ENCODE measurements around the gene ACSF3. TPM values are rescaled to one million over a fixed set of nuclear protein-coding genes. Genes with fewer than 3 reads are reported as not detected.

Gene ACSF3
- total RNA-seq, 1 donor from 2014 or later, result 14.5 TPM

DNA sequence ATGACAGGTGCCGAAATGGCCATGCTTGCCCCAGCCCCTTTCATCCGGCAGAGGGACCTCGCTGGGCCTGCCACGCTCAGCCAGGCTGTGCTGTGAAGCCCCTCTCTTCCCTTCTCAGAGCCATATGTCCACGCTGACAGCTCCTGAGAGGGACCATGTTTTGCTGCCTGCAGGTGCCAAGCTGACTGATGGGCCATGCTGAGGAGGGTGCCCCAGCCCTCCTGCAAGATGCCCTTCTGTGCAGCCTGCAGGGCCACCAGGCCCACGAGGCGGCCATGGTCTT, 44.8 kb downstream of the ACSF3 start:
- H3K4me1 Mint-ChIP-seq, result no peaks in the 10 kb centered on the region
- H3K27me3 ChIP-seq, result no peaks in the 10 kb centered on the region
- no peak overlapping the region for H3K9ac ChIP-seq
- no peak overlapping the region for H3K4me3 ChIP-seq
- no peak for DNase-seq (ENCODE audit: low spot score)
- H3K27ac Mint-ChIP-seq, result no peak overlapping the region
- no peaks in the 10 kb centered on the region for H3K36me3 ChIP-seq
- H3K4me3 Mint-ChIP-seq, result no peak overlapping the region
- no peak overlapping the region for H2AFZ ChIP-seq (replicated peaks)
- H3K9me3 Mint-ChIP-seq, result no peaks in the 10 kb centered on the region
- H3K79me2 ChIP-seq (ENCODE audit: low read depth), result no peaks in the 10 kb centered on the region
- peaks cover 6% of the 10 kb centered on the region for H3K36me3 Mint-ChIP-seq
- no peak for TF ChIP-seq EZH2 (IDR thresholded peaks at IDR 0.05)
- no peak for TF ChIP-seq EZH2phosphoT487 (IDR thresholded peaks at IDR 0.05)
- TF ChIP-seq, protein P1, sequence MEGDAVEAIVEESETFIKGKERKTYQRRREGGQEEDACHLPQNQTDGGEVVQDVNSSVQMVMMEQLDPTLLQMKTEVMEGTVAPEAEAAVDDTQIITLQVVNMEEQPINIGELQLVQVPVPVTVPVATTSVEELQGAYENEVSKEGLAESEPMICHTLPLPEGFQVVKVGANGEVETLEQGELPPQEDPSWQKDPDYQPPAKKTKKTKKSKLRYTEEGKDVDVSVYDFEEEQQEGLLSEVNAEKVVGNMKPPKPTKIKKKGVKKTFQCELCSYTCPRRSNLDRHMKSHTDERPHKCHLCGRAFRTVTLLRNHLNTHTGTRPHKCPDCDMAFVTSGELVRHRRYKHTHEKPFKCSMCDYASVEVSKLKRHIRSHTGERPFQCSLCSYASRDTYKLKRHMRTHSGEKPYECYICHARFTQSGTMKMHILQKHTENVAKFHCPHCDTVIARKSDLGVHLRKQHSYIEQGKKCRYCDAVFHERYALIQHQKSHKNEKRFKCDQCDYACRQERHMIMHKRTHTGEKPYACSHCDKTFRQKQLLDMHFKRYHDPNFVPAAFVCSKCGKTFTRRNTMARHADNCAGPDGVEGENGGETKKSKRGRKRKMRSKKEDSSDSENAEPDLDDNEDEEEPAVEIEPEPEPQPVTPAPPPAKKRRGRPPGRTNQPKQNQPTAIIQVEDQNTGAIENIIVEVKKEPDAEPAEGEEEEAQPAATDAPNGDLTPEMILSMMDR (IDR thresholded peaks at IDR 0.05), result no peak
- peaks cover 8% of the 10 kb centered on the region for H3K27me3 Mint-ChIP-seq (ENCODE audit: insufficient read depth, low read depth)
- H3K9me3 ChIP-seq (ENCODE audit: low read depth), result no peaks in the 10 kb centered on the region
- no peaks in the 10 kb centered on the region for H3K4me1 ChIP-seq
- no peak overlapping the region for H3K27ac ChIP-seq
- no peaks in the 10 kb centered on the region for H4K20me1 ChIP-seq (ENCODE audit: low read depth)
- H3K4me2 ChIP-seq, result no peak overlapping the region
- H3F3A ChIP-seq (ENCODE audit: low read depth), result no peaks in the 10 kb centered on the region

DNA sequence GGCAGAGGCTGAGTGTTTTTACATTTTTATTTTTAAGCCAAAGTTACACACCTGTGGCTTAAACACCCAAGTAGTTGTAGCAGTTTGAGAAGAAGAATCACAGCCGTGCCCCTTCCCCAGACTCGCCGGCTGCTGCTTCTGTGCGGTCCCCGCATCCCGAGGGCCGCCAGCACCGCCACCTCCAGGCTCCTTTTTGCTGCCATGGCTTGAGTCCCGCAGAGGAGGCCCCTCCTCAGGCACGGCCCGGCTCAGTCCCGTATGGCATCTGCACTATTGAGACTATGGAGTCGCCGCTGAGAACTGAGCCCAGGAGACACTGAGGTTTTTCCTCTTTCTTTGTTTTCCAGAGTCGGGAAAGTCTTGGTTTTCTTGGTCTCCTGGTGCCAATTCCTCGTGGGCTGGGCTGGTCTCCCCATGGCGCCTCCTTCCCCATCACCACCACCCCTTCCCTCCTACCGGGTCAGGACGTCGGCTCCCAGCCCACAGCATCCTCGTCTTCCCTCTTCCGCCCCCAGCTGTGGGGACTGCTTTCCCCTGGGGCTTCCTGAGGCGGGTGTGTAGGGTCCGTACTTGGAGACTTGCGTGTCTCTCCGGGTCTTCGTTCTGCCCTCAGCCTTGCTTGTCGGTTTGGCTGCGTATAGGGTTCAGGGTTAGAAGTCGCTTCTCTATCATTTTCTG, 45.3 kb downstream of the ACSF3 start:
- Histone ChIP-seq H3K79me2 (ENCODE audit: low read depth) (no peaks in the 10 kb centered on the region), H3K27ac (no peak overlapping the region), H4K20me1 (ENCODE audit: low read depth) (no peaks in the 10 kb centered on the region), H3K4me2 (no peak overlapping the region), H2AFZ (replicated peaks) (no peak overlapping the region), H3K36me3 (no peaks in the 10 kb centered on the region), H3K4me3 (no peak overlapping the region), H3K9me3 (ENCODE audit: low read depth) (no peaks in the 10 kb centered on the region), H3K9ac (no peak overlapping the region), H3F3A (ENCODE audit: low read depth) (no peaks in the 10 kb centered on the region), H3K4me1 (no peaks in the 10 kb centered on the region), H3K27me3 (no peaks in the 10 kb centered on the region)
- Mint-ChIP-seq H3K27ac (no peak overlapping the region), H3K9me3 (no peaks in the 10 kb centered on the region), H3K36me3 (peaks cover 6% of the 10 kb centered on the region), H3K4me3 (no peak overlapping the region), H3K27me3 (ENCODE audit: insufficient read depth, low read depth) (peaks cover 12% of the 10 kb centered on the region), H3K4me1 (no peaks in the 10 kb centered on the region)
- no peak for TF ChIP-seq EZH2phosphoT487 (IDR thresholded peaks at IDR 0.05)
- no peak for TF ChIP-seq EZH2 (IDR thresholded peaks at IDR 0.05)
- no peak for DNase-seq (ENCODE audit: low spot score)

DNA sequence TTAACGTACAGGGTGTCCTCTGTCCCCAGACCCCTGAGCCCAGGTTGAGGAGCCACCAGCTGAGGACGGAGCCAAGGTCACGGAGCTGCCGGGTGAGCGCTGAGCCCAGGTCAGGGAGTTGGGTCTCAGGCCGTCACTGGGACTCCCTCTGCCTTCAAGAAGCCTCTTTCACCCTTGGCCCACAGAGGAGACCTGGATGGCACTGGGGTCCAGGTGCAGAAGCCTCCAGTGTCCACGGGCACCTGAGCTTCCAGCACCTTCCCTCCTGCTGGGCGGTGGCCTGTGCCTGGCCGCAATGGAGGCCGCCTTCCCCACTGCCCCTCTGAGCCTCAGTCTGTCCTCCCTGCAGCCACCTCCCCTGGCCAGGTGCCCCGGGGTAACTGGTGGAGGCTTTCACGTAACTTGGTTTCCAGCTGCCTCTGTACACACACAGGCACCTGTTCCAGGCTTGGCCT, 46.3 kb downstream of the ACSF3 start:
- peaks cover 4% of the 10 kb centered on the region for H3K36me3 Mint-ChIP-seq
- H3K9me3 Mint-ChIP-seq, result no peaks in the 10 kb centered on the region
- H3K36me3 ChIP-seq, result no peaks in the 10 kb centered on the region

DNA sequence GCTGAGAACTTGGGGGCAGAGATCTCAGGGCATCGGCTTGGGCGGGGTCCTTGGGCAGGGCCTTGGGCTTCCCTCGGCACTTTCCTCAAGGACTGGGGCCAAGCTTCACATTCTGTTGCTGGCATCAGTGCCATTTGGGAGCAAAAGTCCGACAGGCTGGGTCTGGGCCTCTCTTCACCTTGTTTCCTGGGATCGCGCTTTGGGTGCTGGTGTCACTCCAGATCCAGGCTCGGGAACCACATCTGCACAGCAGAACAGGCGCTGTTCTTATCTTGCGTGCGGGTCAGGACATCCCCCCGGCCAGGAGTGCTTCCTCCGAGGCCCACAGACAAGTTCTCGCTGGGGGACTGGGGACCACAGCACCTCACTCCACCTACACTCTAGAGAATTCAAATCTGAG, 46.7 kb downstream of the ACSF3 start:
- Mint-ChIP-seq H3K4me3 (no peak overlapping the region), H3K27ac (no peak overlapping the region), H3K9me3 (no peaks in the 10 kb centered on the region), H3K36me3 (peaks cover 4% of the 10 kb centered on the region), H3K27me3 (ENCODE audit: insufficient read depth, low read depth) (peaks cover 12% of the 10 kb centered on the region), H3K4me1 (no peaks in the 10 kb centered on the region)
- Histone ChIP-seq H3K27ac (no peak overlapping the region), H4K20me1 (ENCODE audit: low read depth) (no peaks in the 10 kb centered on the region), H3K9me3 (ENCODE audit: low read depth) (no peaks in the 10 kb centered on the region), H3K4me2 (no peak overlapping the region), H2AFZ (replicated peaks) (no peak overlapping the region), H3K4me1 (no peaks in the 10 kb centered on the region), H3F3A (ENCODE audit: low read depth) (no peaks in the 10 kb centered on the region), H3K36me3 (no peaks in the 10 kb centered on the region), H3K79me2 (ENCODE audit: low read depth) (no peaks in the 10 kb centered on the region), H3K9ac (no peak overlapping the region), H3K4me3 (no peak overlapping the region), H3K27me3 (no peaks in the 10 kb centered on the region)
- TF ChIP-seq, protein P1 (IDR thresholded peaks at IDR 0.05), result no peak
- no peak for TF ChIP-seq EZH2 (IDR thresholded peaks at IDR 0.05)
- TF ChIP-seq EZH2phosphoT487 (IDR thresholded peaks at IDR 0.05), result no peak
- DNase-seq (ENCODE audit: low spot score), result no peak

More for the DNA sequence above, 46.3 kb downstream of the ACSF3 start:
- Histone ChIP-seq H2AFZ (replicated peaks) (no peak overlapping the region), H3K4me2 (no peak overlapping the region), H3K4me1 (no peaks in the 10 kb centered on the region), H3K9ac (no peak overlapping the region), H3K27ac (no peak overlapping the region), H3K4me3 (no peak overlapping the region), H4K20me1 (ENCODE audit: low read depth) (no peaks in the 10 kb centered on the region), H3F3A (ENCODE audit: low read depth) (no peaks in the 10 kb centered on the region), H3K79me2 (ENCODE audit: low read depth) (no peaks in the 10 kb centered on the region), H3K27me3 (no peaks in the 10 kb centered on the region), H3K9me3 (ENCODE audit: low read depth) (no peaks in the 10 kb centered on the region)
- H3K4me3 Mint-ChIP-seq, result no peak overlapping the region
- H3K27ac Mint-ChIP-seq, result no peak overlapping the region
- DNase-seq (ENCODE audit: low spot score), result no peak
- TF ChIP-seq, protein P1 (IDR thresholded peaks at IDR 0.05), result no peak
- TF ChIP-seq EZH2 (IDR thresholded peaks at IDR 0.05), result no peak
- no peak for TF ChIP-seq EZH2phosphoT487 (IDR thresholded peaks at IDR 0.05)
- H3K27me3 Mint-ChIP-seq (ENCODE audit: insufficient read depth, low read depth), result peaks cover 12% of the 10 kb centered on the region
- no peaks in the 10 kb centered on the region for H3K4me1 Mint-ChIP-seq

All from neural progenitor cell (in vitro differentiated cells).